Gastroesophageal sphincter (tissue), 4 donors: Measurements from ENCODE around the gene TBL2. TPM values are rescaled to one million over a fixed set of nuclear protein-coding genes. Genes with fewer than 3 reads are reported as not detected.

ENCODE experiments used
- ATAC-seq: fragments of 150-250 bp; one replicate; pipeline ENCODE4 v1.9.1; 2016; ENCODE audit warnings: mild to moderate bottlenecking, moderate library complexity
- H3K27ac ChIP-seq, 4 donors: fragments of 200-600 bp; sonication (generic) in 3 of 4; 1 replicate in 3 of 4; 2 replicates in 1 of 4; pipeline ENCODE4 v1.5.1; 2016 to 2019
- H3K27me3 ChIP-seq: fragments of 200-600 bp; sonication (generic); one replicate; pipeline ENCODE4 v1.5.1; 2019
- H3K36me3 ChIP-seq, 2 donors: fragments of 200-600 bp; sonication (generic); one replicate each; pipeline ENCODE4 v1.5.1; 2019; ENCODE audit warnings: control low read depth in 1 of 2
- H3K4me1 ChIP-seq, 3 donors: fragments of 200-600 bp; sonication (generic); 1 replicate in 2 of 3; 2 replicates in 1 of 3; pipeline ENCODE4 v1.5.1; 2016 to 2019; ENCODE audit warnings: control low read depth in 2 of 3
- H3K4me3 ChIP-seq, 2 donors: fragments of 200-600 bp; sonication (generic); one replicate each; pipeline ENCODE4 v1.5.1; 2019; ENCODE audit warnings: mild to moderate bottlenecking in 1 of 2, moderate library complexity in 1 of 2
- H3K9me3 ChIP-seq, 3 donors: fragments of 200-600 bp; sonication (generic); one replicate each; pipeline ENCODE4 v1.5.1; 2017 to 2019; ENCODE audit warnings: control low read depth in 2 of 3
- EP300 ChIP-seq: sonication (generic); formaldehyde crosslinking; IDR thresholded peaks from one replicate; pipeline ENCODE4 v1.6.1; 2017; ENCODE audit warnings: antibody characterized with exemption, mild to moderate bottlenecking
- POLR2A ChIP-seq, 2 donors: fragments of 450-650 bp; IDR thresholded peaks; one replicate each; pipeline ENCODE4 v1.6.1; 2017; ENCODE audit warnings: antibody characterized with exemption in 2 of 2, mild to moderate bottlenecking in 2 of 2, moderate library complexity in 1 of 2
- POLR2AphosphoS5 ChIP-seq: sonication (generic); formaldehyde crosslinking; IDR thresholded peaks from one replicate; pipeline ENCODE4 v1.6.1; 2017; ENCODE audit warnings: antibody characterized with exemption
- WGBS, 2 donors: methylation state at CpG; one replicate each; pipeline ENCODE4 v1.1.5; 2018; ENCODE audit warnings: low coverage in 1 of 2; 5-methylcytosine and 5-hydroxymethylcytosine counted together
- total RNA-seq, 4 donors: library from RNA; depleted of rRNA; stranded (reverse); fragments of >200 nt; gene quantifications; one replicate each; pipeline ENCODE4 v1.1.0, GENCODE V29; 2016
- TF ChIP-seq, protein P1 (sequence below), 4 experiments: fragments of 200-600 bp in 2 of 4; fragments of 450-650 bp in 2 of 4; sonication (generic) in 1 of 4; IDR thresholded peaks; one replicate each; pipeline ENCODE4 v1.5.1; 2017 to 2019; ENCODE audit warnings: antibody characterized with exemption in 4 of 4, mild to moderate bottlenecking in 2 of 4, moderate library complexity in 2 of 4

TBL2 gene
- 10 to 100 TPM; 19.1 to 32.5 (median 28.9) TPM for total RNA-seq

DNA sequence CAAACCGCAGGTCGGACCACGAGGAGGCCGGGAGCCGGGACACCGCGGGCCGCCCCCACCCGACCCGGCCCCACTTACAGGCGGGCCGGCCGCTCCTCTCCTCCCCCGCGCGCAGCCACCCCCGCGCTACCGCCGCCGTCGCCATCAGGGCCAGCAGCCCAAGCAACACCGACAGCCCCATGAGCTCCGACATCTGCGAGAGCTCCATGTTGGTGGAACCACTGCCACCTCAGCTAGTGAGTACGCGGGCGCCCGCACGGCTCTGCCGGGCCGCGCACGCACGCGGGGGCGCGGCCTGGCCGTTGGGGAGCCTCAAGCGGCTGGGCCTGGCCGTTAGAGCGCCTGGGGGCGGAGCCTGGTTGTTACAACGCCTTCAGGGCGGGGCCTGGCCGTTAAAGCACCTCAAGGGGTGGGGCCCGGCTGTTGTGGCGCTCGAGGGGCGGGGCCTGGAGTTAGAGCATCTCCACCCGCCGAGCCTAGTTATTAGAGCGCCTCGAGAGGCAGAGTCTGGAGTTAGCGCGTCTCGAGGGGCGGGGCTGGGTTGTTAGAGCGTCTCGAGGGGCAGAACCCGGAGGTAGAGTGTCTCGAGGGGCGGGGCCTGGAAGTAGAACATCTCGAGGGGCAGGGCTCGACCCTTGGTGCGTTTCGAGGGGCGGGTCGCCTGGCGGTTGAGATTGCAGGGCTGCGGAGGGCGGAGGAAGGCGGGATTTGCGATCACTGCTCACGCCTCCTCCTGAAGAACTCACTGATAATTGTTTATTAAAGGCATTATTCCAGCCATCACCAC, at the start of gene TBL2:
TBL2 (minus strand) TSS at position 238 of the 787 bp plus-strand sequence; CDS start at position 208, 30 bp downstream.
- Histone ChIP-seq H3K9me3 (no peaks in the 10 kb centered on the region), H3K27me3 (no peaks in the 10 kb centered on the region), H3K4me1 (peaks cover 0 to 42% (median 13%) of the 10 kb centered on the region in 3 donors), H3K4me3 (peak within 1 kb of the TSS; percentile 68 to 98), H3K27ac (peak within 1 kb of the TSS; percentile 80 to 95 (median 95)), H3K36me3 (peaks cover 0 to 27% of the 10 kb centered on the region in 2 donors)
- peak; percentile 95 for ATAC-seq
- TF ChIP-seq POLR2A (IDR thresholded peaks at IDR 0.05), result peak; percentile 85 to 87
- TF ChIP-seq POLR2AphosphoS5, result peak; percentile 71
- TF ChIP-seq, protein P1, sequence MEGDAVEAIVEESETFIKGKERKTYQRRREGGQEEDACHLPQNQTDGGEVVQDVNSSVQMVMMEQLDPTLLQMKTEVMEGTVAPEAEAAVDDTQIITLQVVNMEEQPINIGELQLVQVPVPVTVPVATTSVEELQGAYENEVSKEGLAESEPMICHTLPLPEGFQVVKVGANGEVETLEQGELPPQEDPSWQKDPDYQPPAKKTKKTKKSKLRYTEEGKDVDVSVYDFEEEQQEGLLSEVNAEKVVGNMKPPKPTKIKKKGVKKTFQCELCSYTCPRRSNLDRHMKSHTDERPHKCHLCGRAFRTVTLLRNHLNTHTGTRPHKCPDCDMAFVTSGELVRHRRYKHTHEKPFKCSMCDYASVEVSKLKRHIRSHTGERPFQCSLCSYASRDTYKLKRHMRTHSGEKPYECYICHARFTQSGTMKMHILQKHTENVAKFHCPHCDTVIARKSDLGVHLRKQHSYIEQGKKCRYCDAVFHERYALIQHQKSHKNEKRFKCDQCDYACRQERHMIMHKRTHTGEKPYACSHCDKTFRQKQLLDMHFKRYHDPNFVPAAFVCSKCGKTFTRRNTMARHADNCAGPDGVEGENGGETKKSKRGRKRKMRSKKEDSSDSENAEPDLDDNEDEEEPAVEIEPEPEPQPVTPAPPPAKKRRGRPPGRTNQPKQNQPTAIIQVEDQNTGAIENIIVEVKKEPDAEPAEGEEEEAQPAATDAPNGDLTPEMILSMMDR (IDR thresholded peaks at IDR 0.05), result peak in 2 of 4 experiments; percentile 18 to 20
- TF ChIP-seq EP300, result no peak
- 2% methylated on average over 8 of the region's 75 CpGs; no CpG with 5 or more reads in 1 of the 2 donors for WGBS, 2 donors

DNA sequence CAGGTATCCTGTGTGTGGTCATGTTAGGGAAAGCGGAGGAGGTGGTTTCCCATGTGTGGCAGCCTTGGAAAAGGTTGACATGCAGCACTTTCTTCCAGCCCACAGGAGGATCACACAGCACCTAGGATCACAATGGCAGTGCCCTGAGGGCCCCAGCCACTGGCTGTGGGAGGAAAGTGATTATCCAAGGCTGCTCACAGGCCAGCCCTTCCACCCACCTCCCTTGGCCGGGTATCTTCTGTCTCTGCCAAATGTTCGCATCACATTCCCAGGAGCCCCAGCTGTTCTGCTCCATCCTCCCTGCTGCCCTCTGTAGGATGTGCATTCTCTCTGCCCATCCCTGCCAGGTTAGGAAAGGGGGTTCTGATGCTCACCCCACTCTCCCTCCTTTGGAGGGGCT, 48.4 kb upstream of the TBL2 start:
- H3K4me1 ChIP-seq, result peaks cover 0 to 25% (median 16%) of the 10 kb centered on the region in 3 donors
- 18 to 80% methylated on average over 1 to 3 of the region's 3 CpGs for whole genome bisulfite sequencing, 2 donors
- no peak overlapping the region for H3K27ac ChIP-seq
- no peak for ATAC-seq
- TF ChIP-seq EP300, result no peak
- TF ChIP-seq POLR2AphosphoS5, result no peak
- TF ChIP-seq, protein P1 (IDR thresholded peaks at IDR 0.05), result no peak
- no peak for TF ChIP-seq POLR2A (IDR thresholded peaks at IDR 0.05)
- no peak overlapping the region for H3K4me3 ChIP-seq
- peaks cover 89% of the 10 kb centered on the region for H3K27me3 ChIP-seq
- H3K9me3 ChIP-seq, result no peaks in the 10 kb centered on the region
- no peaks in the 10 kb centered on the region for H3K36me3 ChIP-seq

GRCh38 chr7:73625276-73625675, 46.9 kb upstream of the TBL2 start:
- Histone ChIP-seq H3K27ac (no peak overlapping the region), H3K4me3 (no peak overlapping the region), H3K4me1 (peaks cover 0 to 25% (median 16%) of the 10 kb centered on the region in 3 donors), H3K9me3 (no peaks in the 10 kb centered on the region), H3K27me3 (peaks cover 90% of the 10 kb centered on the region), H3K36me3 (no peaks in the 10 kb centered on the region)
- no peak for ATAC-seq
- TF ChIP-seq, protein P1 (IDR thresholded peaks at IDR 0.05), result no peak
- TF ChIP-seq POLR2AphosphoS5 (no peak), POLR2A (IDR thresholded peaks at IDR 0.05) (no peak), EP300 (no peak)
- 93 to 100% methylated on average over 2 to 10 of the region's 11 CpGs for WGBS, 2 donors

DNA sequence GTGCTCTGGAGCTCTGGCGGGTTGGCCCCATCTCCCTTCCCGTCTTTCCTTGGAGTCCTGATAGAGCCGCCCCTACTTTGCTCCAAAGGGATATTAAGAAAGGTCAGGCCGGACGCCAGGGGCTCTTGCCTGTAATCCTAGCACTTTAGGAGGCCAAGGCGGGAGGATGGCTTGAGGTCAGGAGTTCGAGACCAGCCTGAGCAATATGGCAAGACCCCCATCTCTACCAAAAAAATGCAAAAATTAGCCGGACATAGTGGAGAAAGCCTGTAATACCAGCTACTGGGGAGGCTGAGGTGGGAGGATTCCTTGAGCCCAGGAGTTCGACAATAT, 46.3 kb upstream of the TBL2 start:
- Histone ChIP-seq H3K27ac (no peak overlapping the region), H3K4me3 (peak overlapping the region in 1 of 2 donors; percentile 59), H3K4me1 (peaks cover 0 to 25% (median 16%) of the 10 kb centered on the region in 3 donors), H3K36me3 (no peaks in the 10 kb centered on the region), H3K9me3 (no peaks in the 10 kb centered on the region), H3K27me3 (peaks cover 87% of the 10 kb centered on the region)
- TF ChIP-seq POLR2A (IDR thresholded peaks at IDR 0.05) (no peak), POLR2AphosphoS5 (no peak), EP300 (no peak)
- TF ChIP-seq, protein P1 (IDR thresholded peaks at IDR 0.05), result no peak
- ATAC-seq, result no peak
- 51 to 93% methylated on average over 3 to 5 of the region's 9 CpGs for WGBS, 2 donors
